Measurements from ENCODE around the gene SCYGR3. TPM values are rescaled to one million over a fixed set of nuclear protein-coding genes. Genes with fewer than 3 reads are reported as not detected.
A peak's percentile ranks its signal among the peaks of the same experiment; 100 is the strongest.

SCYGR3 gene
- total RNA-seq, 1 donor from 2014 or later = not detected

- Mint-ChIP-seq H3K27ac (ENCODE audit: unreplicated experiment) (peak overlapping the region; percentile 99), H3K9me3 (ENCODE audit: unreplicated experiment) (peaks cover 5% of the 10 kb centered on the region), H3K4me3 (ENCODE audit: unreplicated experiment) (peak overlapping the region; percentile 74), H3K4me1 (ENCODE audit: low read depth, unreplicated experiment) (peaks cover 18% of the 10 kb centered on the region), H3K36me3 (ENCODE audit: unreplicated experiment) (peaks cover 13% of the 10 kb centered on the region), H3K27me3 (ENCODE audit: unreplicated experiment) (peaks cover 4% of the 10 kb centered on the region)
- no peak for TF ChIP-seq CTCF (IDR thresholded peaks at IDR 0.05; ENCODE audit: partially characterized antibody, unreplicated experiment)
- DNase-seq = no peak
Measured at GRCh38 chr2:227579791-227580190, 34.8 kb downstream of the SCYGR3 start.

- Mint-ChIP-seq H3K36me3 (ENCODE audit: unreplicated experiment) (peaks cover 13% of the 10 kb centered on the region), H3K27me3 (ENCODE audit: unreplicated experiment) (peaks cover 4% of the 10 kb centered on the region), H3K27ac (ENCODE audit: unreplicated experiment) (peak overlapping the region; percentile 99), H3K9me3 (ENCODE audit: unreplicated experiment) (peaks cover 5% of the 10 kb centered on the region), H3K4me3 (ENCODE audit: unreplicated experiment) (no peak overlapping the region), H3K4me1 (ENCODE audit: low read depth, unreplicated experiment) (peaks cover 18% of the 10 kb centered on the region)
- TF ChIP-seq CTCF (IDR thresholded peaks at IDR 0.05; ENCODE audit: partially characterized antibody, unreplicated experiment) = no peak
- DNase-seq = no peak
Measured at GRCh38 chr2:227578642-227579041, 36.0 kb downstream of the SCYGR3 start.

GRCh38 chr2:227577555-227577954 is 37.1 kb downstream of the SCYGR3 start:
- TF ChIP-seq CTCF (IDR thresholded peaks at IDR 0.05; ENCODE audit: partially characterized antibody, unreplicated experiment) = no peak
- Mint-ChIP-seq H3K4me1 (ENCODE audit: low read depth, unreplicated experiment) (peaks cover 18% of the 10 kb centered on the region), H3K27me3 (ENCODE audit: unreplicated experiment) (peaks cover 4% of the 10 kb centered on the region), H3K27ac (ENCODE audit: unreplicated experiment) (no peak overlapping the region), H3K4me3 (ENCODE audit: unreplicated experiment) (no peak overlapping the region), H3K36me3 (ENCODE audit: unreplicated experiment) (peaks cover 8% of the 10 kb centered on the region), H3K9me3 (ENCODE audit: unreplicated experiment) (peaks cover 8% of the 10 kb centered on the region)
- no peak for DNase-seq

GRCh38 chr2:227576812-227577211 is 37.8 kb downstream of the SCYGR3 start:
- peaks cover under 1% of the 10 kb centered on the region for H3K36me3 Mint-ChIP-seq (ENCODE audit: unreplicated experiment)
- TF ChIP-seq CTCF (IDR thresholded peaks at IDR 0.05; ENCODE audit: partially characterized antibody, unreplicated experiment) = no peak
- H3K4me1 Mint-ChIP-seq (ENCODE audit: low read depth, unreplicated experiment) = peaks cover 18% of the 10 kb centered on the region
- H3K4me3 Mint-ChIP-seq (ENCODE audit: unreplicated experiment) = no peak overlapping the region
- peaks cover 8% of the 10 kb centered on the region for H3K9me3 Mint-ChIP-seq (ENCODE audit: unreplicated experiment)
- no peak for DNase-seq
- no peak overlapping the region for H3K27ac Mint-ChIP-seq (ENCODE audit: unreplicated experiment)
- peaks cover 4% of the 10 kb centered on the region for H3K27me3 Mint-ChIP-seq (ENCODE audit: unreplicated experiment)

GRCh38 chr2:227576110-227576509 is 38.5 kb downstream of the SCYGR3 start:
- Mint-ChIP-seq H3K36me3 (ENCODE audit: unreplicated experiment) (no peaks in the 10 kb centered on the region), H3K4me1 (ENCODE audit: low read depth, unreplicated experiment) (peaks cover 18% of the 10 kb centered on the region), H3K4me3 (ENCODE audit: unreplicated experiment) (no peak overlapping the region), H3K27me3 (ENCODE audit: unreplicated experiment) (peaks cover 4% of the 10 kb centered on the region), H3K9me3 (ENCODE audit: unreplicated experiment) (peaks cover 8% of the 10 kb centered on the region), H3K27ac (ENCODE audit: unreplicated experiment) (no peak overlapping the region)
- no peak for DNase-seq
- TF ChIP-seq CTCF (IDR thresholded peaks at IDR 0.05; ENCODE audit: partially characterized antibody, unreplicated experiment) = no peak

Data from glutamatergic neuron (in vitro differentiated cells).